ENCODE measurements around the gene MLXIP. TPM values are rescaled to one million over a fixed set of nuclear protein-coding genes. Genes with fewer than 3 reads are reported as not detected.

Gene MLXIP
- total and polyA plus RNA-seq, 2 of the 13 experiments (the other 11 are each of a cell fraction or from before 2014, with no cell fraction given), result 5.3 to 6.7 TPM

GRCh38 chr12:122062832-122063693 lies 15.5 kb upstream of the MLXIP start (continued):
- TF ChIP-seq ZSCAN12 (CRISPR knock-in tag; IDR thresholded peaks at IDR 0.05), result no peak
- no peak for TF ChIP-seq EEA1 (CRISPR knock-in tag; IDR thresholded peaks at IDR 0.05; ENCODE audit: borderline replicate concordance)
- no peak; the same call in 1 of the 2 replicates for TF ChIP-seq NRL (CRISPR knock-in tag; IDR thresholded peaks at IDR 0.05; ENCODE audit: borderline replicate concordance)
- TF ChIP-seq, protein P1, sequence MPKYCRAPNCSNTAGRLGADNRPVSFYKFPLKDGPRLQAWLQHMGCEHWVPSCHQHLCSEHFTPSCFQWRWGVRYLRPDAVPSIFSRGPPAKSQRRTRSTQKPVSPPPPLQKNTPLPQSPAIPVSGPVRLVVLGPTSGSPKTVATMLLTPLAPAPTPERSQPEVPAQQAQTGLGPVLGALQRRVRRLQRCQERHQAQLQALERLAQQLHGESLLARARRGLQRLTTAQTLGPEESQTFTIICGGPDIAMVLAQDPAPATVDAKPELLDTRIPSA (CRISPR knock-in tag; IDR thresholded peaks at IDR 0.05; ENCODE audit: borderline replicate concordance), result no peak
- no peak for TF ChIP-seq SNAPC4 (CRISPR knock-in tag; IDR thresholded peaks at IDR 0.05)
- no peak for TF ChIP-seq ARNT (IDR thresholded peaks at IDR 0.05)
- no peak for TF ChIP-seq ZNF124 (CRISPR knock-in tag; IDR thresholded peaks at IDR 0.05)
- no peak for TF ChIP-seq ZNF382 (CRISPR knock-in tag; IDR thresholded peaks at IDR 0.05; ENCODE audit: borderline replicate concordance)
- no peak for TF ChIP-seq ZNF484 (CRISPR knock-in tag; IDR thresholded peaks at IDR 0.05; ENCODE audit: borderline replicate concordance, low read depth)
- TF ChIP-seq ZNF644 (CRISPR knock-in tag; IDR thresholded peaks at IDR 0.05; ENCODE audit: low read depth), result no peak
- no peak for TF ChIP-seq ZC3H13 (CRISPR knock-in tag; IDR thresholded peaks at IDR 0.05)
- TF ChIP-seq, protein P2, sequence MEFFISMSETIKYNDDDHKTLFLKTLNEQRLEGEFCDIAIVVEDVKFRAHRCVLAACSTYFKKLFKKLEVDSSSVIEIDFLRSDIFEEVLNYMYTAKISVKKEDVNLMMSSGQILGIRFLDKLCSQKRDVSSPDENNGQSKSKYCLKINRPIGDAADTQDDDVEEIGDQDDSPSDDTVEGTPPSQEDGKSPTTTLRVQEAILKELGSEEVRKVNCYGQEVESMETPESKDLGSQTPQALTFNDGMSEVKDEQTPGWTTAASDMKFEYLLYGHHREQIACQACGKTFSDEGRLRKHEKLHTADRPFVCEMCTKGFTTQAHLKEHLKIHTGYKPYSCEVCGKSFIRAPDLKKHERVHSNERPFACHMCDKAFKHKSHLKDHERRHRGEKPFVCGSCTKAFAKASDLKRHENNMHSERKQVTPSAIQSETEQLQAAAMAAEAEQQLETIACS (CRISPR knock-in tag; IDR thresholded peaks at IDR 0.05), result no peak
- no peak; the same call in 1 of the 2 replicates for TF ChIP-seq TBX2 (CRISPR knock-in tag; IDR thresholded peaks at IDR 0.05; ENCODE audit: borderline replicate concordance)
- no peak for TF ChIP-seq CENPT (CRISPR knock-in tag; IDR thresholded peaks at IDR 0.05; ENCODE audit: low read depth)
- no peak for TF ChIP-seq ARNTL (CRISPR knock-in tag; IDR thresholded peaks at IDR 0.05)
- no peak for TF ChIP-seq NFKBIZ (CRISPR knock-in tag; IDR thresholded peaks at IDR 0.05)
- no peak for TF ChIP-seq ZNF180 (CRISPR knock-in tag; IDR thresholded peaks at IDR 0.05; ENCODE audit: borderline replicate concordance, low read depth)
- TF ChIP-seq RFX5 (IDR thresholded peaks at IDR 0.05; ENCODE audit: low read depth, low read length), result no peak
- no peak for TF ChIP-seq HMGXB4 (CRISPR knock-in tag; IDR thresholded peaks at IDR 0.05; ENCODE audit: borderline replicate concordance in 1 of 2, low read depth in 1 of 2)
- no peak for TF ChIP-seq CHD2 (IDR thresholded peaks at IDR 0.05; ENCODE audit: low read depth, low read length)
